GM23248 (cell line): ENCODE data around the gene ZNF180. TPM values are rescaled to one million over a fixed set of nuclear protein-coding genes. Genes with fewer than 3 reads are reported as not detected.
A peak's percentile ranks its signal among the peaks of the same experiment; 100 is the strongest.

ENCODE experiments used
- DNase-seq: peaks from one replicate; pipeline ENCODE4 v3.0.0-alpha.2; 2015
- H2AFZ ChIP-seq: fragments of 200-600 bp; sonication (generic); 2 replicates; pipeline ENCODE4 v1.6.1; 2016; ENCODE audit warnings: antibody characterized with exemption
- H3F3A ChIP-seq: fragments of 200-600 bp; sonication (generic); 2 replicates; pipeline ENCODE4 v1.6.1; 2016; ENCODE audit warnings: mild to moderate bottlenecking, antibody characterized with exemption, mixed run types; ENCODE audit not compliant: insufficient read depth
- H3K27ac ChIP-seq: fragments of 200-600 bp; sonication (generic); 2 replicates; pipeline ENCODE4 v1.5.1; 2016; ENCODE audit warnings: mild to moderate bottlenecking
- H3K27me3 ChIP-seq: fragments of 200-600 bp; sonication (generic); replicated peaks from 2 replicates; pipeline ENCODE4 v1.6.1; 2016; ENCODE audit warnings: mild to moderate bottlenecking; ENCODE audit not compliant: insufficient read depth
- H3K36me3 ChIP-seq: fragments of 200-600 bp; sonication (generic); 2 replicates; pipeline ENCODE4 v1.6.1; 2016; ENCODE audit warnings: low read depth, mild to moderate bottlenecking
- H3K4me1 ChIP-seq: fragments of 200-600 bp; sonication (generic); 2 replicates; pipeline ENCODE4 v1.6.1; 2016; ENCODE audit warnings: mild to moderate bottlenecking; ENCODE audit not compliant: insufficient read depth
- H3K4me2 ChIP-seq: fragments of 200-600 bp; sonication (generic); one replicate; pipeline ENCODE4 v1.6.1; 2016; ENCODE audit warnings: mild to moderate bottlenecking; ENCODE audit not compliant: unreplicated experiment
- H3K4me3 ChIP-seq: fragments of 200-600 bp; sonication (generic); 2 replicates; pipeline ENCODE4 v1.5.1; 2016; ENCODE audit warnings: mild to moderate bottlenecking
- H3K79me2 ChIP-seq: fragments of 200-600 bp; sonication (generic); 2 replicates; pipeline ENCODE4 v1.6.1; 2016; ENCODE audit warnings: mild to moderate bottlenecking; ENCODE audit not compliant: insufficient read depth
- H3K9ac ChIP-seq: fragments of 200-600 bp; sonication (generic); 2 replicates; pipeline ENCODE4 v1.6.1; 2016; ENCODE audit warnings: mild to moderate bottlenecking
- H3K9me2 ChIP-seq: fragments of 200-600 bp; sonication (generic); 2 replicates; pipeline ENCODE4 v1.6.1; 2016; ENCODE audit warnings: mixed run types, mild to moderate bottlenecking, moderate library complexity; ENCODE audit not compliant: insufficient read depth
- H3K9me3 ChIP-seq: fragments of 200-600 bp; sonication (generic); one replicate; pipeline ENCODE4 v1.6.1; 2017; ENCODE audit warnings: low read depth
- H4K20me1 ChIP-seq: fragments of 200-600 bp; sonication (generic); 2 replicates; pipeline ENCODE4 v1.6.0; 2016; ENCODE audit not compliant: insufficient read depth
- EZH2 ChIP-seq: fragments of 200-600 bp; sonication (generic); IDR thresholded peaks from 2 replicates; pipeline ENCODE4 v1.6.1; 2018; ENCODE audit warnings: antibody characterized with exemption, mild to moderate bottlenecking; ENCODE audit not compliant: insufficient read depth, poor library complexity, severe bottlenecking
- EZH2phosphoT487 ChIP-seq: fragments of 200-600 bp; sonication (generic); IDR thresholded peaks from 2 replicates; pipeline ENCODE4 v1.6.1; 2018; ENCODE audit warnings: antibody characterized with exemption, moderate library complexity, mild to moderate bottlenecking, low read depth; ENCODE audit not compliant: insufficient read depth
- WGBS, 2 experiments: methylation state at CpG; one replicate each; pipeline ENCODE4 v1.1.6; 2015 to 2017; ENCODE audit warnings: low lambda C conversion rate in 2 of 2, low coverage in 1 of 2; ENCODE audit errors: missing lambda C conversion rate in 2 of 2; 5-methylcytosine and 5-hydroxymethylcytosine counted together
- in situ Hi-C: fragments of 300-500 bp; cut with MboI; formaldehyde crosslinking; loops from 2 replicates; pipeline ENCODE4 v1.15.0; 2020
- polyA plus RNA-seq: library from polyadenylated mRNA; unstranded; fragments of >200 nt; fragmentation: Nextera tagmentation; extraction: Ambion mirVana; gene quantifications from 2 replicates; pipeline ENCODE4 v1.2.1, GENCODE V29; 2016
- total RNA-seq: library from RNA; depleted of rRNA; stranded (reverse); fragments of >200 nt; shearing (Covaris generic); gene quantifications from 2 replicates; pipeline ENCODE4 v1.2.3, GENCODE V29; 2014

ZNF180 gene
- total and polyA plus RNA-seq, 2 experiments from 2014 or later, result 2.9 to 8.2 TPM

- 28 to 29% methylated on average over 12 of the region's 12 CpGs for WGBS, 2 experiments
- no peaks in the 10 kb centered on the region for H3K79me2 ChIP-seq
- no peaks in the 10 kb centered on the region for H3K27me3 ChIP-seq
- H2AFZ ChIP-seq, result no peak overlapping the region
- no peaks in the 10 kb centered on the region for H3K9me2 ChIP-seq
- DNase-seq, result peak; percentile 76
- no peaks in the 10 kb centered on the region for H3K9me3 ChIP-seq
- no peak overlapping the region for H3K27ac ChIP-seq
- H3K9ac ChIP-seq, result no peak overlapping the region
- no peak overlapping the region for H3K4me3 ChIP-seq
- H3F3A ChIP-seq, result no peaks in the 10 kb centered on the region
- no peaks in the 10 kb centered on the region for H3K4me1 ChIP-seq
- in situ Hi-C loops, result no loop called here
- no peaks in the 10 kb centered on the region for H3K36me3 ChIP-seq
- no peaks in the 10 kb centered on the region for H4K20me1 ChIP-seq
- TF ChIP-seq EZH2phosphoT487 (no peak), EZH2 (no peak)
- H3K4me2 ChIP-seq, result no peak overlapping the region
Observed at GRCh38 chr19:44512326-44513298, 12.3 kb upstream of the ZNF180 start.

GRCh38 chr19:44509478-44509877 is 9.2 kb upstream of the ZNF180 start:
- Histone ChIP-seq H3K9ac (no peak overlapping the region), H4K20me1 (no peaks in the 10 kb centered on the region), H3K9me3 (no peaks in the 10 kb centered on the region), H3K9me2 (no peaks in the 10 kb centered on the region), H3K4me2 (no peak overlapping the region), H3K4me3 (no peak overlapping the region), H3F3A (no peaks in the 10 kb centered on the region), H3K36me3 (no peaks in the 10 kb centered on the region), H2AFZ (no peak overlapping the region), H3K4me1 (no peaks in the 10 kb centered on the region), H3K27me3 (peaks cover 8% of the 10 kb centered on the region; the same call in 1 of the 2 replicates), H3K27ac (no peak overlapping the region), H3K79me2 (no peaks in the 10 kb centered on the region)
- TF ChIP-seq EZH2phosphoT487 (no peak), EZH2 (no peak)
- DNase-seq, result no peak
- in situ Hi-C loops, result no loop called here

- no peaks in the 10 kb centered on the region for H3K9me2 ChIP-seq
- peak overlapping the region; percentile 84 for H3K4me2 ChIP-seq
- no peak for DNase-seq
- no peaks in the 10 kb centered on the region for H3K9me3 ChIP-seq
- peak overlapping the region; percentile 98 for H2AFZ ChIP-seq
- no peaks in the 10 kb centered on the region for H4K20me1 ChIP-seq
- peaks cover 12% of the 10 kb centered on the region; the same call in 1 of the 2 replicates for H3K36me3 ChIP-seq
- no peak overlapping the region for H3K27ac ChIP-seq
- TF ChIP-seq EZH2 (no peak), EZH2phosphoT487 (no peak)
- H3K4me3 ChIP-seq, result peak overlapping the region; percentile 98
- in situ Hi-C loops, result no loop called here
- no peaks in the 10 kb centered on the region for H3K4me1 ChIP-seq
- 17 to 18% methylated on average over 6 of the region's 6 CpGs for WGBS, 2 experiments
- H3K27me3 ChIP-seq, result no peaks in the 10 kb centered on the region
- peaks cover 5% of the 10 kb centered on the region; the same call in 1 of the 2 replicates for H3F3A ChIP-seq
- peaks cover 55% of the 10 kb centered on the region for H3K79me2 ChIP-seq
- peak overlapping the region; percentile 90 for H3K9ac ChIP-seq
Observed at GRCh38 chr19:44499559-44499958, 763 bp downstream of the ZNF180 start.

GRCh38 chr19:44498988-44499387 is 1.3 kb downstream of the ZNF180 start:
- Histone ChIP-seq H3K36me3 (peaks cover 18% of the 10 kb centered on the region; the same call in 1 of the 2 replicates), H3K4me3 (0 out of 2 replicates have a peak overlapping the region, but pooled peaks have one; percentile 98), H3K79me2 (peaks cover 60% of the 10 kb centered on the region)

More at GRCh38 chr19:44498988-44499387, 1.3 kb downstream of the ZNF180 start:
- H4K20me1 ChIP-seq, result no peaks in the 10 kb centered on the region
- no peaks in the 10 kb centered on the region for H3K9me2 ChIP-seq
- in situ Hi-C loops, result no loop called here
- H3K27me3 ChIP-seq, result no peaks in the 10 kb centered on the region
- no peak overlapping the region for H3K9ac ChIP-seq
- H3K4me2 ChIP-seq, result peak overlapping the region; percentile 84
- H3K4me1 ChIP-seq, result no peaks in the 10 kb centered on the region
- DNase-seq, result no peak
- H3F3A ChIP-seq, result peaks cover 5% of the 10 kb centered on the region; the same call in 1 of the 2 replicates
- no peaks in the 10 kb centered on the region for H3K9me3 ChIP-seq
- H2AFZ ChIP-seq, result no peak overlapping the region
- 97% methylated on average over 9 of the region's 9 CpGs for WGBS, 2 experiments
- TF ChIP-seq EZH2 (no peak), EZH2phosphoT487 (no peak)
- H3K27ac ChIP-seq, result no peak overlapping the region
